Psoas muscle (tissue), 8 donors: ENCODE data around the gene MACIR. TPM values are rescaled to one million over a fixed set of nuclear protein-coding genes. Genes with fewer than 3 reads are reported as not detected.

ENCODE experiments used
- ATAC-seq, 4 donors: fragments of 200-7000 bp; cut with Tn5 transposase; one replicate each; pipeline ENCODE4 v1.9.1; 2020; ENCODE audit warnings: moderate library complexity in 3 of 4, mild to moderate bottlenecking in 2 of 4
- DNase-seq, 2 donors: peaks; one replicate each; pipeline ENCODE4 v3.0.0-alpha.2; 2020
- H3K27ac ChIP-seq: fragments of 200-600 bp; one replicate; pipeline ENCODE4 v1.8.0; 2022
- H3K27me3 ChIP-seq, 3 donors: fragments of 200-600 bp in 1 of 3; one replicate each; pipeline versions ENCODE4 v1.6.1 to v1.8.0; 2013 to 2022; ENCODE audit warnings: low read length in 2 of 3, mild to moderate bottlenecking in 2 of 3, moderate library complexity in 1 of 3; ENCODE audit not compliant: insufficient read depth in 3 of 3
- H3K36me3 ChIP-seq, 2 donors: fragments of 200-600 bp in 1 of 2; one replicate each; pipeline versions ENCODE4 v1.6.1 to v1.8.0; 2013 to 2022; ENCODE audit warnings: low read depth in 1 of 2, mild to moderate bottlenecking in 1 of 2, moderate library complexity in 1 of 2; ENCODE audit not compliant: insufficient read depth in 1 of 2
- H3K4me1 ChIP-seq: fragments of 200-600 bp; one replicate; pipeline ENCODE4 v1.8.0; 2022
- H3K4me3 ChIP-seq: fragments of 200-600 bp; one replicate; pipeline ENCODE4 v1.8.0; 2022; ENCODE audit warnings: mild to moderate bottlenecking
- H3K9me3 ChIP-seq: fragments of 200-600 bp; one replicate; pipeline ENCODE4 v1.8.0; 2022
- CTCF ChIP-seq: fragments of 200-600 bp; IDR thresholded peaks from one replicate; pipeline ENCODE4 v1.8.0; 2022; ENCODE audit warnings: antibody characterized with exemption
- WGBS, 3 donors: extraction: QIAGEN DNeasy Blood & Tissue Kit; methylation state at CpG; one replicate each; pipeline versions ENCODE4 v1.1.6 to v1.1.7; 2013; 5-methylcytosine and 5-hydroxymethylcytosine counted together
- intact Hi-C, 2 donors: fragments of 100-400 bp; cut with DNase I; formaldehyde crosslinking; loops; one replicate each; pipeline versions ENCODE4 v1.11.0 to v1.14.2; 2022
- polyA plus RNA-seq, 3 donors: library from polyadenylated mRNA; stranded (reverse); fragments of 200-250 nt; gene quantifications; one replicate each; pipeline ENCODE4 v1.2.3, GENCODE V29; 2013
- total RNA-seq, 4 donors: library from RNA; stranded (reverse); fragmentation: NEBNext Ultra II Directional in 2 of 4; extraction: Animal tissue kit (Norgen Biotek cat#: 25700) in 2 of 4; gene quantifications; one replicate each; pipeline versions ENCODE4 v1.2.1 to v1.2.4, GENCODE V29; 2021 to 2023
- donor health status: healthy with polysubstance abuse.
- donor health status: DM: no; HTN: no; CAD: no; lungs with moderate emphysema.
- donor health status: Bipolar disorder and iron deficiency.
- donor health status: healthy.
- donor health status: DM: yes; HTN: yes; CAD: no.
- donor health status: DM: no; HTN: no; CAD: no.
- donor health status: DM: no; HTN: no; CAD: no.
- donor health status: DM: yes; HTN: yes; CAD: no.

MACIR gene
- total and polyA plus RNA-seq, 7 donors: 4.7 to 25.3 (median 5.7) TPM

- ATAC-seq: no peak
- no peaks in the 10 kb centered on the region for H3K9me3 ChIP-seq
- H3K36me3 ChIP-seq: no peaks in the 10 kb centered on the region
- TF ChIP-seq CTCF: no peak
- 67 to 78% (median 74%) methylated on average over 3 of the region's 3 CpGs for WGBS, 3 donors
- no peaks in the 10 kb centered on the region for H3K4me1 ChIP-seq
- no peak overlapping the region for H3K4me3 ChIP-seq
- no peak for DNase-seq
- H3K27ac ChIP-seq: no peak overlapping the region
- intact Hi-C loops: no loop called here
- no peaks in the 10 kb centered on the region for H3K27me3 ChIP-seq
Measured at GRCh38 chr5:103286622-103287021, 28.1 kb downstream of the MACIR start.

- Histone ChIP-seq H3K4me1 (no peaks in the 10 kb centered on the region), H3K27me3 (no peaks in the 10 kb centered on the region), H3K4me3 (no peak overlapping the region), H3K9me3 (no peaks in the 10 kb centered on the region), H3K27ac (no peak overlapping the region), H3K36me3 (no peaks in the 10 kb centered on the region)
- ATAC-seq (no peak), DNase-seq (no peak)
- no peak for TF ChIP-seq CTCF
- intact Hi-C loops: no loop called here
- 95 to 96% (median 95%) methylated on average over 1 of the region's 1 CpG for WGBS, 3 donors
Measured at GRCh38 chr5:103289024-103289423, 30.5 kb downstream of the MACIR start.

GRCh38 chr5:103290846-103291245, 32.3 kb downstream of the MACIR start:
- Histone ChIP-seq H3K4me3 (no peak overlapping the region), H3K4me1 (no peaks in the 10 kb centered on the region), H3K27me3 (no peaks in the 10 kb centered on the region), H3K27ac (no peak overlapping the region), H3K9me3 (no peaks in the 10 kb centered on the region), H3K36me3 (no peaks in the 10 kb centered on the region)
- ATAC-seq (no peak), DNase-seq (no peak)
- intact Hi-C loops: no loop called here
- TF ChIP-seq CTCF: no peak
- WGBS, 3 donors: 55 to 64% (median 55%) methylated on average over 1 of the region's 1 CpG

GRCh38 chr5:103291606-103292005, 33.0 kb downstream of the MACIR start:
- H3K27ac ChIP-seq: no peak overlapping the region
- TF ChIP-seq CTCF: no peak
- H3K4me3 ChIP-seq: no peak overlapping the region
- no peaks in the 10 kb centered on the region for H3K36me3 ChIP-seq
- H3K4me1 ChIP-seq: no peaks in the 10 kb centered on the region
- DNase-seq (no peak), ATAC-seq (no peak)
- intact Hi-C loops: no loop called here
- WGBS, 3 donors: 91 to 96% (median 91%) methylated on average over 4 of the region's 4 CpGs
- H3K27me3 ChIP-seq: no peaks in the 10 kb centered on the region
- H3K9me3 ChIP-seq: no peaks in the 10 kb centered on the region

- Histone ChIP-seq H3K27me3 (no peaks in the 10 kb centered on the region), H3K4me3 (no peak overlapping the region), H3K36me3 (no peaks in the 10 kb centered on the region), H3K9me3 (no peaks in the 10 kb centered on the region), H3K27ac (no peak overlapping the region), H3K4me1 (no peaks in the 10 kb centered on the region)
- no peak for DNase-seq
- 73 to 91% (median 84%) methylated on average over 1 of the region's 1 CpG for WGBS, 3 donors
- ATAC-seq: no peak
- intact Hi-C loops: no loop called here
- TF ChIP-seq CTCF: no peak
Measured at GRCh38 chr5:103293099-103293498, 34.5 kb downstream of the MACIR start.
